LNCAP (cell line): ENCODE data around the gene DPEP2NB.

ENCODE experiments used
- TF ChIP-seq, protein P1 (sequence below): fragments of 450-650 bp; IDR thresholded peaks from 2 replicates; pipeline ENCODE4 v1.5.1; 2017; ENCODE audit warnings: mild to moderate bottlenecking

Gene DPEP2NB

DNA sequence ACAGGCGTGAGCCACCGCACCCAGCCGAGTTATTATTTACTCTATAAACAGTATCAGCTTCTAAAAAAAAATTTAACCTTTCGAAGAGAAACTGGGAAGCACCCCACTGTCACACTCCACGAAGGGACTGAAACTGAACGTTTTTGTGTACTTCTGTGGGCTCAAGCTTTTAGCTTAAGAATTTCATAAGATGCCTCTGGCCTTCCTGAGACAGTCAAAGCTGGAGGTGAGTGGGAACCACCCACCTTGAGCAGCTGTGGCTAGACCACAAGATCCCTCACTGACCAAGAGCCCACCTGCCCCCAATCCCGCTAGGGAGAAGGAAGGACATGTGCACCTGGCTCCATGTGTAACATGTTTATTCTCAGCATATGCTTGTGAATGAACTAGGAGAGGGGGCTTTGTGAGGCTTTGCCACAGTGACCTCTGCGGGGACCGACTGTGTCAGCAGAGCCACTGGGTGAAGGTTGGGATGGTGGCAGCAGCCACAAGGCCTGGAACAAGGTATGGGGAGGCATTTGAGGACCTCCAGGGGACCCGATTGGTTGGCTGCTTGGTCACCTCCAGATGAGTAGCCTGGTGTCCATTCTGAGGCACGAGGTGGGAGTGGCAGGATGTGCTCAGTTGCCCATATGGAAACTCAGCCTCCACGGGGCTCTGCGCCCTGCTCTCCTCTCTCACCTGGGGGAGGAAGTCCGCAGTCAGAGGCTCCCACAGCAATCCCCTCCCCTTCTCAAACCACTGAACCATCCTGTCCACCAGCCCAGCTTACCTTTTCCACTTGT lies 40.2 kb downstream of the DPEP2NB start:
- TF ChIP-seq, protein P1, sequence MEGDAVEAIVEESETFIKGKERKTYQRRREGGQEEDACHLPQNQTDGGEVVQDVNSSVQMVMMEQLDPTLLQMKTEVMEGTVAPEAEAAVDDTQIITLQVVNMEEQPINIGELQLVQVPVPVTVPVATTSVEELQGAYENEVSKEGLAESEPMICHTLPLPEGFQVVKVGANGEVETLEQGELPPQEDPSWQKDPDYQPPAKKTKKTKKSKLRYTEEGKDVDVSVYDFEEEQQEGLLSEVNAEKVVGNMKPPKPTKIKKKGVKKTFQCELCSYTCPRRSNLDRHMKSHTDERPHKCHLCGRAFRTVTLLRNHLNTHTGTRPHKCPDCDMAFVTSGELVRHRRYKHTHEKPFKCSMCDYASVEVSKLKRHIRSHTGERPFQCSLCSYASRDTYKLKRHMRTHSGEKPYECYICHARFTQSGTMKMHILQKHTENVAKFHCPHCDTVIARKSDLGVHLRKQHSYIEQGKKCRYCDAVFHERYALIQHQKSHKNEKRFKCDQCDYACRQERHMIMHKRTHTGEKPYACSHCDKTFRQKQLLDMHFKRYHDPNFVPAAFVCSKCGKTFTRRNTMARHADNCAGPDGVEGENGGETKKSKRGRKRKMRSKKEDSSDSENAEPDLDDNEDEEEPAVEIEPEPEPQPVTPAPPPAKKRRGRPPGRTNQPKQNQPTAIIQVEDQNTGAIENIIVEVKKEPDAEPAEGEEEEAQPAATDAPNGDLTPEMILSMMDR: no peak

DNA sequence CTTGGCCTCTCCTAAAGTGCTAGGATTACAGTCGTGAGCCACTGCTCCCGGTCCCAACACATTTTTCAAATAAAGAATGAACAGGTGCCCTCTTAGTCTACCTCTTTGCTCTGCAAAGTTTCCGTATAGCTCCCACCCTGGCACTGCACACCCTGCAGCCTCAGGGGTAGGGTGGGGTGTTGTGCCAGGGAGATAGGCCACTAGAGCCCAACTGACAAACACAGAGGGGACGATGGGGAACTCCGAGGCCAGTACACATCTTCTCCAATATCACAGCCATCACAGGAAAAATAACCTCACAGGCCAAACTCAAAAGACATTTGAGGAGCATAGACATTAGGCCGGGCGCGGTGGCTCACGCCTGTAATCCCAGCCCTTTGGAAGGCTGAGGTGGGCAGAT lies 44.6 kb downstream of the DPEP2NB start:
- TF ChIP-seq, protein P1: no peak

DNA sequence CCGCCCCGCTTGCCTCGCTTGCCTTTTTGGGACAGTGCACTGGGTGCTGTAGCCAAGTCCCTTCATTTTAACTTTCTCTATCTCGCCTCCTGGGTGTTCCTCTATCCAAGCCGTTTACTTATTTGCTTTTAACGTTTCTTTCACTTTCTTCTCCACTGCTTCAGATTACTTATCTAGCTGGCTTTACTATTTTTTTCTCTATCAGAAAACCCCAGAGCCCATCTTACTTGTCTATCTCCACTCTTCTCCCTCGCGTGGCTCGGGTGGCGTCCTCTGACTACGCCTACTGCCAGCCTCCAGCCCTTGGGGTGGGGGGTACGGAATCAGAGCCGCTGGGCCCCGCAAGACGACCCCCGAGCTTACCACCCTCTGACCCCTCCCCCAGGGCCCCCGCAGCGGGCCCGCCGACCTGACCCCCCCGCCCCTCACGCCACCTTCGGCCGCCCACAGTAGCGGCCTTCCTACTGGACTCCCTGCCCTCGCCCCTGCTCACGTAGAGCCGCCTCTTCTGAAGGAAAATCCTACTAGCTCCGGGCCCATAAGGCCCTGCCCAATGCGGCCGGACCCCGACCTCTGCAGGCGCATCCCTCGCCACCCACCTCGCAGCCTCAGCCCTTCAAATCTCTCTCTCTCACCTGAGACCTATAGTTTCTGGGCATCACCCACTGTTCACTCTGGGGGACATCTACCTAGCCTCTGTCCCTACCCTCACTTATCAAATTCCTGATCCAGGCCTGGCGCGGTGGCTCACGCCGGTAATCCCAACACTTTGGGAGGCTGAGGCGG lies 46.3 kb downstream of the DPEP2NB start:
- TF ChIP-seq, protein P1: no peak

- TF ChIP-seq, protein P1: no peak
Observed at GRCh38 chr16:67968400-67969253, 47.1 kb downstream of the DPEP2NB start, which contains the start of gene SLC12A4. TSS of gene SLC12A4 (minus strand) at chr16:67968637. CDS start at chr16:67968553, 84 bp downstream.

DNA sequence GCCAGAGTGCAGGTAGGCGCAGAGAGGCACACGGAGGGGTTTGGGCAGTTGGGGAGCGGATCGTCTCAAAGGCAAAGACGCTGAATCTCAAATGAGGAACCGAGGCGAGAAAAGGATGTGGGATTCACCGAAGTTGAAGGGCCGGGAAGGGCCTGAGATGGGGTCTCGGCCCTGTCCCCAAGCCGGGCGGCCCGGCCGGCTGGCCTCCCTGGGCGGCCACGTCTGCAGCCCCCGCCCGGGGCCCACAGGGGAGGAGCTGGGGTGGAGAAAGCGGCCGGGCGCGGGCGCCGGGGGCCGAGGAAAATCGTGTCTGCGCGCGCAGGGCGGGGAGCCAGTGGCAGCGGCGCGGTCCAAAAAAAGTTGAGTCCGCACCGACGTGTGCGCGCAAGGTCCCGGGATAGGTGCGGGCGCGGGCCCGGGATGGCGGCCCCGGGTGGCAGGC lies 47.7 kb downstream of the DPEP2NB start:
- TF ChIP-seq, protein P1: no peak

- TF ChIP-seq, protein P1: no peak
Observed at GRCh38 chr16:67967183-67967957, 48.3 kb downstream of the DPEP2NB start.
